ENCODE measurements around the gene SMARCAD1.
"Not testable (repeated sequence)": the region's sequence is repeated elsewhere in the genome, so short reads cannot be mapped to it uniquely, and the experiment has no call there.

The SMARCAD1 gene

GRCh38 chr4:94228493-94229216 is 21.0 kb downstream of the SMARCAD1 start:
- DNase-seq = no peak

GRCh38 chr4:94232519-94232918 is 24.9 kb downstream of the SMARCAD1 start:
- DNase-seq = no peak

- no peak for DNase-seq
These were observed 28.2 kb downstream of the SMARCAD1 start for GRCh38 chr4:94235825-94236224.

- DNase-seq = no peak
These were observed 29.6 kb downstream of the SMARCAD1 start for GRCh38 chr4:94237271-94237670.

- no peak for DNase-seq
These were observed 30.5 kb downstream of the SMARCAD1 start for GRCh38 chr4:94238160-94238559.

- no peak for DNase-seq
These were observed 32.7 kb downstream of the SMARCAD1 start for GRCh38 chr4:94240384-94240783.

- no peak for DNase-seq
These were observed 36.6 kb downstream of the SMARCAD1 start for GRCh38 chr4:94244087-94244828.

GRCh38 chr4:94244829-94245185 is 37.1 kb downstream of the SMARCAD1 start:
- DNase-seq = no peak

- no peak for DNase-seq
These were observed 43.4 kb downstream of the SMARCAD1 start for GRCh38 chr4:94251094-94251493.

GRCh38 chr4:94253036-94253435 is 45.4 kb downstream of the SMARCAD1 start:
- DNase-seq = no peak

- no peak for DNase-seq
These were observed 48.6 kb downstream of the SMARCAD1 start for GRCh38 chr4:94256144-94256783.

- no peak for DNase-seq
These were observed 49.2 kb downstream of the SMARCAD1 start for GRCh38 chr4:94256828-94257227.

- no peak for DNase-seq
These were observed 54.7 kb downstream of the SMARCAD1 start for GRCh38 chr4:94262163-94263016.

- no peak for DNase-seq
These were observed 59.4 kb downstream of the SMARCAD1 start for GRCh38 chr4:94267037-94267436.

GRCh38 chr4:94271248-94271647 is 63.6 kb downstream of the SMARCAD1 start:
- DNase-seq = no peak

- no peak for DNase-seq
These were observed 67.2 kb downstream of the SMARCAD1 start for GRCh38 chr4:94274912-94275311.

- no peak for DNase-seq
These were observed 68.5 kb downstream of the SMARCAD1 start for GRCh38 chr4:94276204-94276603.

GRCh38 chr4:94277534-94277933 is 69.9 kb downstream of the SMARCAD1 start:
- DNase-seq = no peak

GRCh38 chr4:94278781-94279180 is 71.1 kb downstream of the SMARCAD1 start:
- DNase-seq = no peak

GRCh38 chr4:94284889-94285288 is 77.2 kb downstream of the SMARCAD1 start:
- no peak for DNase-seq

- no peak for DNase-seq
These were observed 78.0 kb downstream of the SMARCAD1 start for GRCh38 chr4:94285666-94286065.

- no peak for DNase-seq
These were observed 82.6 kb downstream of the SMARCAD1 start for GRCh38 chr4:94290245-94290644.

GRCh38 chr4:94293981-94294380 is 86.3 kb downstream of the SMARCAD1 start:
- DNase-seq = not testable (repeated sequence)
